ENCODE results near the gene EMID1. TPM values are rescaled to one million over a fixed set of nuclear protein-coding genes. Genes with fewer than 3 reads are reported as not detected.

The EMID1 gene
- total RNA-seq, 1 experiment from 2014 or later: 5.4 TPM

- peaks cover 23% of the 10 kb centered on the region for H3K23me2 ChIP-seq (ENCODE audit: insufficient read length, low read depth, low read length, poor library complexity, severe bottlenecking)
- H3K27me3 ChIP-seq (ENCODE audit: insufficient read depth, low read length): no peaks in the 10 kb centered on the region
- no peak overlapping the region for H3K56ac ChIP-seq (ENCODE audit: insufficient read length, low read depth, low read length)
- Mint-ChIP-seq H3K27me3 (ENCODE audit: low read depth) (no peaks in the 10 kb centered on the region), H3K27ac (peak overlapping the region; percentile 81 to 100 (median 100)), H3K36me3 (ENCODE audit: insufficient read depth in 1 of 3, low read depth in 3 of 3) (peaks cover 41 to 65% (median 56%) of the 10 kb centered on the region in 3 experiments; a peak in 6 of 7 replicates), H3K9me3 (peaks cover 0 to 4% of the 10 kb centered on the region in 2 experiments; a peak in 2 of 5 replicates), H3K4me1 (peaks cover 36 to 43% of the 10 kb centered on the region in 2 experiments), H3K4me3 (peak overlapping the region; percentile 92 to 93)
- H3K4me2 ChIP-seq (ENCODE audit: insufficient read depth, insufficient read length, low read length): peak overlapping the region; percentile 92
- TF ChIP-seq CTCF (conservative IDR thresholded peaks at IDR 0.05): no peak
- peak overlapping the region; percentile 100 for H3K14ac ChIP-seq (ENCODE audit: insufficient read depth, low read length)
- no peak overlapping the region for H2BK5ac ChIP-seq (ENCODE audit: insufficient read length, low read length)
- H3K18ac ChIP-seq (ENCODE audit: insufficient read length, low read depth, low read length): peak overlapping the region; percentile 100
- H4K91ac ChIP-seq (ENCODE audit: insufficient read length, low read depth, low read length): peak overlapping the region; percentile 72
- H3K4me1 ChIP-seq (ENCODE audit: insufficient read depth, low read length): peaks cover 8% of the 10 kb centered on the region
- H2BK20ac ChIP-seq (ENCODE audit: low read depth, low read length, poor library complexity, severe bottlenecking): no peak overlapping the region
- H3K79me2 ChIP-seq (ENCODE audit: insufficient read depth, low read length): peaks cover 40% of the 10 kb centered on the region
- peak overlapping the region; percentile 31 for H4K5ac ChIP-seq (ENCODE audit: insufficient read length, low read depth, low read length)
- no peak overlapping the region for H3K23ac ChIP-seq (ENCODE audit: insufficient read length, low read depth, low read length)
- H3K4ac ChIP-seq (ENCODE audit: low read depth, low read length): no peak overlapping the region; the same call in 1 of the 2 replicates
- H2AK5ac ChIP-seq (ENCODE audit: insufficient read length, low read length): no peak overlapping the region
- H3T11ph ChIP-seq (ENCODE audit: low read length): no peak overlapping the region
- no peak overlapping the region for H2BK120ac ChIP-seq (ENCODE audit: low read depth, low read length, poor library complexity, severe bottlenecking)
- H4K8ac ChIP-seq (replicated peaks; ENCODE audit: insufficient read length, low read depth, low read length): no peak overlapping the region
- no CpG with 5 or more reads among the region's 32 CpGs for WGBS (ENCODE audit: extremely low coverage, insufficient read length, low lambda C conversion rate)
- H3K79me1 ChIP-seq (ENCODE audit: insufficient read depth, low read depth, low read length, poor library complexity, severe bottlenecking): no peaks in the 10 kb centered on the region
- H2BK15ac ChIP-seq (ENCODE audit: low read depth, low read length): no peak overlapping the region
- H2AFZ ChIP-seq (ENCODE audit: low read length): no peak overlapping the region
- no peak for DNase-seq
- H3K27ac ChIP-seq (ENCODE audit: insufficient read length, low read depth, low read length): no peak overlapping the region
- H3K9ac ChIP-seq (ENCODE audit: extremely low read depth, insufficient read length, low read length): peak overlapping the region; percentile 99
- no peak overlapping the region for H2BK12ac ChIP-seq (ENCODE audit: insufficient read length, low read depth, low read length)
- no peaks in the 10 kb centered on the region for H4K20me1 ChIP-seq (ENCODE audit: control insufficient read depth, insufficient read depth, insufficient read length)
- H3K9me3 ChIP-seq (ENCODE audit: control insufficient read depth, low read depth, low read length): no peaks in the 10 kb centered on the region
Measured at GRCh38 chr22:29267462-29267857, 61.8 kb downstream of the EMID1 start.

Measured in H9 (cell line).